HG02642 (cell line): ENCODE results near the gene GDPD4.
"Not testable (repeated sequence)": the region's sequence is repeated elsewhere in the genome, so short reads cannot be mapped to it uniquely, and the experiment has no call there.

Experiments
- ATAC-seq: cut with Tn5 transposase; IDR thresholded peaks from one replicate; pipeline ENCODE4 v1.9.1; 2021; ENCODE audit warnings: mild to moderate bottlenecking; ENCODE audit not compliant: unreplicated experiment, poor library complexity

The GDPD4 gene

DNA sequence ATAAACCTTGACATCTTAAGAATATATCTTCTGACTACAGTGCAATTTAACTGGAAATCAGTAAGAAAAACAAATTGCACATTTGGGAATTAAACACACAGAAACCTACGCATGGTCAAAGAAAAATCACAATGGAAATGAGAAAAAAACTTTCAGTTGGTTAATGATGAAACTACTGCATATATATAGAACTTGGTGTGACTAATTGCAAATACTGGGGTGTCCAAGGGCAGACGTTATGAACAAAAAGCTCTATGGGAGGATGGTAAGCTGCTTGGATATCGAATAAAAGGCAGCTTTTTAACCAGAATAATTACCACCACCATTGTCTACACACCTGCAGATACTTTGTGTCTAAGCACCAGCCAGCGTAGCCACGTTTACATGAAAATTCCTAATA lies 791 bp downstream of the GDPD4 start:
- no peak for ATAC-seq

- not testable (repeated sequence) for ATAC-seq
Observed at GRCh38 chr11:77300028-77300427, 1.5 kb downstream of the GDPD4 start.

DNA sequence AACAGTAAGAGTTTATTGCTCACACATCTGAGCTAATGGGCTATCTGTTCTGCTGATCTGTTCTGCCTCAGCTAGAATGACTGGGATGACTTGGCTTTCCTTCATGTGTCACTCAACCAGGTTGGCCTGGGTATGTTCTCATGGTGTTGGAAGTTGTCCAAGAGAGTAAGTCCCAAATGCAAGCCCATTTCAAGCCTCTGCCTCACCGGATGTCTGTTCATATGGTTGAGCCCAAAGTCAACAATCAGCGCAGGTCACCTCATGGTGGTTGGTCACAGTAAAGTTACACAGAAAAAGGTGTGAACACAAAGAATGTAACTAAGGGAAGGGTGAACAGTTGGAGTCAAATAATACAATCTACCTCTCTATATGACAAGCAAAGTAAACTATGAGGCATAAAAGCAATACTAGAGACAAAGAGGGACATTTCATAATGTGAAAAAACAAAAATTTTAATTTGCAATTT lies 1.9 kb downstream of the GDPD4 start:
- no peak for ATAC-seq

- ATAC-seq = no peak
Observed at GRCh38 chr11:77294040-77294439, 7.4 kb downstream of the GDPD4 start.

- no peak for ATAC-seq
Observed at GRCh38 chr11:77289737-77290136, 11.7 kb downstream of the GDPD4 start.

DNA sequence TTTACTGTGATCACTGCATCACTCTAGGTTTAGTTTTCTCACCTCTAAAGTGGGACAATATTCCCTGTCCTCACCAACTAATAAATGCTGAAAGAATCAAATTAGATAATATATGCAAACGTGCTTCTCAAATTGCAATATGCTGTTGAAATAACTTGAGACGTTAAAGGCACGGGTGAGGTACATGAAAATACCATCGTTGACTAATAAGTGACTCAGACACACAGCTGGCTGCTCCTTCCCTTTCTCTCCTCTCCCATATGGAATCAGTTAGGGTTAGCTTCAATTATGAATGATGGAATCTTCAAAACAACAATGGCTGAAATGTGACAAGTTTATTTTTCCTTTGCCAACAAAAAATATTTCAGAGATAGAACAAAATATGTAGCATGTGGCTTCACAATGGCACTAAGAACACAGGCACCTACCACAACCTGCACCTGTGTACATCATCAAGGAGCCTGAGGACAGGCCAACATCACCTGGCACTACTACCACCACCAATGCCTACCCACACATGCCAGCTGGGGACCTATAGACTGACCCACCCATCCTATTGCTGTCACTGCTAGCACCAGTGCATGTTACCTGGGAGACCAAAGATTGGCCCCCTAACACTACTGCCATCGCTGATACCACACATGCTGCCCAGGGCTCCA lies 13.7 kb downstream of the GDPD4 start:
- ATAC-seq = no peak

GRCh38 chr11:77287136-77287535 lies 14.3 kb downstream of the GDPD4 start:
- ATAC-seq = no peak

GRCh38 chr11:77284476-77285468 lies 16.7 kb downstream of the GDPD4 start:
- ATAC-seq = no peak

GRCh38 chr11:77283101-77283500 lies 18.4 kb downstream of the GDPD4 start:
- ATAC-seq = no peak

GRCh38 chr11:77278595-77279506 lies 22.6 kb downstream of the GDPD4 start:
- ATAC-seq = no peak

- no peak for ATAC-seq
Observed at GRCh38 chr11:77276271-77276670, 25.2 kb downstream of the GDPD4 start.

DNA sequence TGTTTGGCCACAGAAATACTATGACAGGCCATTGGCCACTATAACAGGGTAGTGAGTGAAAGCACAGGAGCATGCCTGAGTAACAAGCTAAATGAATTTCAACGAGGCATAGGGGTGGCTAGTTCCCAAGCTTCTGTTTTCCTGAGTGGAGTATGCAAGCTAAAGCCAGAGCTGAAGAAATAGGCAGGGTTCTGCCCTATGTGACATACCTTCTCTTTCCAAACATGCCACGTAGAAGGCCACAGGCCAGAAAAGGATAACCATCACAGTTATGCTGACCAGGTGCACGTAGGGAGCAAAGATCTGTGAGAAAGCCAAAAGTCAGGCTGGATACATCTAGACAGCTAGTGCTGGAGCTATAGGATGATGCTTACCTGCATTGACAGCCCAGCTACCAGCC lies 30.6 kb downstream of the GDPD4 start:
- no peak for ATAC-seq

DNA sequence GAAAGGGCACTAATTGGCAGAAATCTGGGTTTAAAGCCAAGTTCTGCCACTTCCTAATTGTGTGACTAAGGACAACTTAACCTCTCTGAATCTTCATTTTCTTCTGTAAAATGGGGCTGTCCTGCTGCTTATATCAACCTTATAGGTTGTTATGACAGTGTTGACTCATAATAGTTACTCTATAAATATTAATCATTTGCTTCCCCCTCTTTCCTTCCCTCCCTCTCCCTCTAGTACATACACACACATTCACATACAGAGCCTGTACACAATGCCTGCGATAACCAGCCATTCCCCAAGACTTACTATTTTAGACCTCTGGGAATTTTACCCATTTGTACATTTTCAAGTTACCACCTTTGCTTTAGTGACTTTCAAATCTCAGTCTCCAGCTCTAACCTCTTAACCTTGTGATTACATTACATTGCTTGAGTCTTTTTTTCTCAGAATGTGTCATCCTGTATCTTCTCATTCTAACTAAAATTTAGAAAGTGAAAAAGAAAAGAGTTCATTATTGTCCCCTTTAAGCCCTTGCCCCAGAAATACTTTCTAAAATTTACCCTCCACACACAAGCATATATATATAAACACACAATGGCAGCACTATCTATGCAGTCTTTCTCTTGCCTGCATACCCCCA lies 31.9 kb downstream of the GDPD4 start:
- ATAC-seq = no peak

DNA sequence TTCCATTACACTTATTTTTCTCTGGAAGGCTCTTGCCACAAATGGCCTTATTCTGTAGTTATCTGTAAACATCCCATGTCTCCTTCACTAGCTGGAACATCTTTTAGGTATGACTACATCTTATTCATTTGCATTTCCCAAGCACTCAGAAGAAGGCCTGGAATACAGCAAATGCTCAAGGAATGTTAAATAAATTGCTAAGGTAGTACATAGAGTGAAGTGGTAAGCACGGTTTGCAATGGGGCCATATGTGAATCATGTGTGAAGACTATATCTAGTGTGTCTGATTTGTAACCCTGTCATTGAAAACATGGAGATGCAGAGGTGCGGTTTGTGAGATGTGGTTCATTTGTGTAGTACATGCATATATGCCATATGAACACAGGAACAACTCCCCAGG lies 33.5 kb downstream of the GDPD4 start:
- no peak for ATAC-seq

- ATAC-seq = no peak
Observed at GRCh38 chr11:77266766-77267165, 34.7 kb downstream of the GDPD4 start.

DNA sequence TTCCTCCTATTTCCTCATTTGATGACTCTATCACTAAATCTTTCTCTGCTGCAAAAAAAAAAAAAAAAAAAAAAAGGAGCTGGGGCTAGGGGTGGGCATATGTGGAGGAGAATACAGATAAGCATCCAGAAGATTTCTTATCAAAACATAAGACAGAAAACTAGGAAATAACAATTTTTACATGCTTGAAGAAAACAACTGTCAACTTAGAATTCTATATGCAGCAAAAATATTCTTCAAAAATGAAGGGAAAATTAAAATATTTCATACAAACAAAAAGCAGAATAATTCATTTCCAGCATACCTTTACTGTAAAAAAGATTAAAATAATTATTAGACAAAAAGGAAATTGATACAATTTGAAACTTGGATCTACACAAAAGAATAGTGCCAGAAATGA lies 38.7 kb downstream of the GDPD4 start:
- no peak for ATAC-seq

GRCh38 chr11:77259641-77260040 lies 41.8 kb downstream of the GDPD4 start:
- no peak for ATAC-seq

DNA sequence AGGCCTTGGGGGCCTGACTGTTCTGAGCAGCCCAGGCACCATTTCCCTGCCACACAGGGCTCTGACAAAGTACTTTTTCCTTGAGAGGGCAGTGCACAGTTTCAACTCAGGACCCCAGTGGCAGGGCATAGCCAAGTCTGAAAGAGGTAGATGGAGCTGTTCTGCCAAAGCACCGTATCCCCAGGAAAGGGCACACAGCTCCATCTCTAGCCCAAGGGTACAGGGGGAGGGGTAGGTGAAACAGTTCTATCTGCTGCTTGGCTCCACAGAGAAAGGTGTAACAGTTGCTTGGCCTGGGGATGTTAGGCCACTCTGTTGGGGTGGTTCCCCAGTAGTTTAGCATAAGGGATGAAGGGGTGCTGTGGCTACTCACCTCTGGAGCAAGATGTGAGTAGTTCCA lies 47.8 kb downstream of the GDPD4 start:
- no peak for ATAC-seq

DNA sequence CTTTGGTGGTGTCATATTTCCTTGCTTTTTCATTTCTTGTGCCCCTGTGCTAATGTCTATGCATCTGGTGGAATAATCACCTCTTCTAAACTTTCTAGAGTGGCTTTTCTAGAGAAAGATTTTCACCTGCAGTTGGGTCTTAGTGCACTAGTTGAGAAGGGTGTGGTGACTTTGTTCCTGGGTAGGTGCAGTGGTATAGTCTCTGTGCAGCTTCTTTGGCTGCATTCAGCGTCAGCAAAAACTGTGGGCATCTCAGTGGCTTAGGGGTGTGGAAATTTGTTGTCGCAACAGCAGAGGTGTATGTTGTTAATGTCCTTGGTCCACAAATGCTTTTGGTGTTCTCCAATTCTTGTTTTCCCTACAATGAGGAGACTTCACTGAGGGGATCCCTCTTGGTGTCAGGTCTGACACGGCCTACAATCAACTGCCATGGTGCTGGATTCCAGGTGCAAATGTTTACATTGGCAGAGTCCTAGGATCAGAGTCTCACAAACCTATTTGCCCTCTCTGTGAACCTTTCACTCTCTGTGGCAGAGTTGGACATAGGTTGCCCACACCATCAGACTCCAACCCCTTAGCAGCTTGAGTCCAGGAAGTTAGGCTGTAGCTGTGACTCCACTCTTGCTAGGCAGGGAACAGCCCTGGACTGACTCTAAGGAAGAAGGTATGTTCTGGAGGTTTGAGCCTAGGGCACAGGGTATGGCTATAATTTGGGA lies 48.8 kb downstream of the GDPD4 start:
- ATAC-seq = no peak
